ENCODE results near the gene SERPINB7. TPM values are rescaled to one million over a fixed set of nuclear protein-coding genes. Genes with fewer than 3 reads are reported as not detected.

Gene SERPINB7
- total and polyA plus RNA-seq, 2 experiments from 2014 or later, result 12.2 to 13.8 TPM

DNA sequence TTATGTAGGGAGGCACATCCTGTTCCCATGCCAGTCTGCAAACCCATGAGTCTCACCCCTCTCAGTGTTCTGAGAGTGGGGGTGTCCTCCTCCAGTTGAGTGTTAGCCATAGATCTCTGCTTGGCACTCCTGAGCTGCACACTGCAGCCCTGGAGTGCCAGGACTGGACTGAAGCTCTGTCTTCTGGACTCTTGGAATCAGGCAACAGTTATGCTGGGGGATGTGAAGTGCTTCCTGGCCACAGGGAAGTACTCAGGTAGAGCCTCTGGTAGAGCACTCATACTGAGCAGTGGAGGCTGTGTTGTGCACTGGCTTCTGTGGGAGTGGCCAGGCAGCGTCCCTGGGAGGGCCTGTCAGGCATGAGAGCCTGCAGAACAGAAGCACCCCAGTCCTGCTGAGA is 43.0 kb downstream of the SERPINB7 start:
- Histone ChIP-seq H3K9me2 (ENCODE audit: insufficient read depth) (0 out of 2 replicates have a peak, but pooled peaks cover 4% of the 10 kb centered on the region), H3K27me3 (replicated peaks; ENCODE audit: insufficient read depth) (no peaks in the 10 kb centered on the region), H3K4me1 (ENCODE audit: insufficient read depth) (peaks cover 37% of the 10 kb centered on the region), H3F3A (ENCODE audit: insufficient read depth) (peaks cover 34% of the 10 kb centered on the region), H3K9me3 (ENCODE audit: low read depth) (peaks cover 5% of the 10 kb centered on the region), H3K4me2 (ENCODE audit: unreplicated experiment) (peak overlapping the region; percentile 9), H3K27ac (peak overlapping the region; percentile 63), H4K20me1 (ENCODE audit: insufficient read depth) (no peaks in the 10 kb centered on the region), H3K79me2 (ENCODE audit: insufficient read depth) (no peaks in the 10 kb centered on the region), H3K4me3 (no peak overlapping the region), H2AFZ (no peak overlapping the region), H3K9ac (no peak overlapping the region), H3K36me3 (ENCODE audit: low read depth) (no peaks in the 10 kb centered on the region)
- in situ Hi-C loops (cut with MboI), result no loop called here
- TF ChIP-seq EZH2phosphoT487 (IDR thresholded peaks at IDR 0.05; ENCODE audit: insufficient read depth, low read depth) (no peak), EZH2 (IDR thresholded peaks at IDR 0.05; ENCODE audit: insufficient read depth, poor library complexity, severe bottlenecking) (no peak)
- WGBS, 2 experiments (ENCODE audit: low coverage in 1 of 2, low lambda C conversion rate in 2 of 2, missing lambda C conversion rate in 2 of 2), result 67 to 70% methylated on average over 1 of the region's 1 CpG
- peak; percentile 18 for DNase-seq

DNA sequence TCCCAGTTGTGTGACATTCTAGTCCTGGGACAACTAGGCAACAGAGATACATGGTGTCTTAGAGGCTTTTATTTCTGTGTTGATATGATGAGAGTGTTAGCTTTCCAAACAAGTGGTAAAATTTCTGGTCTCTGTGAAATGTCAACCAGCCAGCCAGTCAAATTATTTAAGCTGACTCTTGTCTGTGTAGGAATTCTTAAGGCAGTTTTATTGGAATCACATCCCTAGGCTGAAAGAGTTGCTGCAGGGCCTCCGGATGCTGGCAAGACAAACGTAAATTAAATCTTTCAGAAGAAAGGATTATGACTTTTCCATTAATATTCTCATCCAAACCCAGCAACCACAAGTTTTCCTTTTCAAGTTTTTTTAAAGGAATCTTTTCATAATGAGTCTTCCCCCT is 44.6 kb downstream of the SERPINB7 start:
- Histone ChIP-seq H3K9me2 (ENCODE audit: insufficient read depth) (no peaks in the 10 kb centered on the region), H3K27me3 (replicated peaks; ENCODE audit: insufficient read depth) (no peaks in the 10 kb centered on the region), H3F3A (ENCODE audit: insufficient read depth) (peaks cover 34% of the 10 kb centered on the region), H4K20me1 (ENCODE audit: insufficient read depth) (no peaks in the 10 kb centered on the region), H3K4me2 (ENCODE audit: unreplicated experiment) (no peak overlapping the region), H3K4me1 (ENCODE audit: insufficient read depth) (peaks cover 37% of the 10 kb centered on the region), H3K9me3 (ENCODE audit: low read depth) (peaks cover 5% of the 10 kb centered on the region), H3K27ac (no peak overlapping the region), H3K36me3 (ENCODE audit: low read depth) (no peaks in the 10 kb centered on the region), H3K4me3 (no peak overlapping the region), H2AFZ (no peak overlapping the region), H3K9ac (no peak overlapping the region), H3K79me2 (ENCODE audit: insufficient read depth) (no peaks in the 10 kb centered on the region)
- TF ChIP-seq EZH2phosphoT487 (IDR thresholded peaks at IDR 0.05; ENCODE audit: insufficient read depth, low read depth) (no peak), EZH2 (IDR thresholded peaks at IDR 0.05; ENCODE audit: insufficient read depth, poor library complexity, severe bottlenecking) (no peak)
- in situ Hi-C loops (cut with MboI), result no loop called here
- WGBS, 2 experiments (ENCODE audit: low coverage in 1 of 2, low lambda C conversion rate in 2 of 2, missing lambda C conversion rate in 2 of 2), result 30 to 39% methylated on average over 2 of the region's 2 CpGs
- DNase-seq, result no peak

DNA sequence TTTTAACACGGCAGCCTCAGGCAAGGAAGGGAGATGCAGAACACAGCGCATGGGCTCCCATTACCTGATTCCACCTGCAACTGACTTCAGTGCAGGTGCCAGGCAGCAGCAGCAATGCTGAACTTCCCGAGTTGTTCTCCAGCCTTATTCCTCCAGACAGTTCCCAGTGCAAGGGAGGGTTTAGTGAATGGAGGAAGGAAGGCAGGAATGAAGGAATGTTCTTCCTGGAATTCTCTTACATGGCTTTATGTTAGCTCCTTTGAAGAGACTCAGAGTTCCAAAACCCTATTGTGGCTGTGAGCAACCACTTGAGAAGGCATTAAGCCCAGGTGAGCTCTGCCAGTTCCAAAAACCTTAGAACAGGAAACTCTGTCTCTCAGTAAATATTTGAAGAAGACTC is 45.5 kb downstream of the SERPINB7 start:
- H3K9me2 ChIP-seq (ENCODE audit: insufficient read depth), result no peaks in the 10 kb centered on the region
- H3F3A ChIP-seq (ENCODE audit: insufficient read depth), result peaks cover 34% of the 10 kb centered on the region
- H2AFZ ChIP-seq, result no peak overlapping the region
- in situ Hi-C loops (cut with MboI), result no loop called here
- H3K27me3 ChIP-seq (replicated peaks; ENCODE audit: insufficient read depth), result no peaks in the 10 kb centered on the region
- no peak for TF ChIP-seq EZH2phosphoT487 (IDR thresholded peaks at IDR 0.05; ENCODE audit: insufficient read depth, low read depth)
- TF ChIP-seq EZH2 (IDR thresholded peaks at IDR 0.05; ENCODE audit: insufficient read depth, poor library complexity, severe bottlenecking), result no peak
- H3K36me3 ChIP-seq (ENCODE audit: low read depth), result no peaks in the 10 kb centered on the region
- WGBS, 2 experiments (ENCODE audit: low coverage in 1 of 2, low lambda C conversion rate in 2 of 2, missing lambda C conversion rate in 2 of 2), result 74% methylated on average over 3 of the region's 3 CpGs
- H3K79me2 ChIP-seq (ENCODE audit: insufficient read depth), result no peaks in the 10 kb centered on the region
- H3K4me2 ChIP-seq (ENCODE audit: unreplicated experiment), result no peak overlapping the region
- H3K9ac ChIP-seq, result no peak overlapping the region
- no peak overlapping the region for H3K27ac ChIP-seq
- H3K4me1 ChIP-seq (ENCODE audit: insufficient read depth), result peaks cover 37% of the 10 kb centered on the region
- H4K20me1 ChIP-seq (ENCODE audit: insufficient read depth), result no peaks in the 10 kb centered on the region
- DNase-seq, result no peak
- no peak overlapping the region for H3K4me3 ChIP-seq
- H3K9me3 ChIP-seq (ENCODE audit: low read depth), result no peaks in the 10 kb centered on the region

DNA sequence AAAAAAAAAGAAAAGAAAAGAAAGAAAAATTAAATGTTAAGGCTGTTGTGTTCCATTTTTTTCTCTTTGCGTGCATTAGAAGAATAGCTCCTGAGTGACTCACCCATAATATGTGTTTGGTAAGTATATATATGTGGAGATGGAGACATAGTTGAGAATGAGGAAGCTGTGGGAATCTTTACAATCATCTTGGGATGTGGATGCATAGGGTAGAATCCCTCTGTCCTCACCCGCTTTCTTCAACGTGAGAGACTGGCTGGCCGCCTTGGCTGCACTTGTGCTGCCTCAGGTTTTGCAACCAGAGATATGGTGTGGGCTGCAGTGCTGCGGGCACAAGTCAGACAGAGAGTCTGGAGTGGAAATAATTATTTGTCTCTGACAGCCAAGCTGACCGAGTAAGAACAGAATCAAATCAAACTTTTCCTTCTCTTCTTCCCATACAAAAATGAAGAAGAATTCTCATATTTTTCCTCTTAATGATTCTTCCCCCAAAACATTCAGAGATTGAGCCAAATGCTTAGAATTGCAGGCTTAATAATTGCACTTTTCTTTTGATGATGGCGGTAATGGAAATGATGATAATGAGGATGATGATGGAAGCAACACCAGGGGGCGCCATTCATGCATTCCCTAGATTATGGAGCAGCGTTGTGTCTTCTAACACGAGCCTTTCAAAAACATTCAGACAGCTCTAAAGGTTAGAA is 48.5 kb downstream of the SERPINB7 start:
- H3K79me2 ChIP-seq (ENCODE audit: insufficient read depth), result no peaks in the 10 kb centered on the region
- H3K27me3 ChIP-seq (replicated peaks; ENCODE audit: insufficient read depth), result no peaks in the 10 kb centered on the region
- H3K4me1 ChIP-seq (ENCODE audit: insufficient read depth), result peaks cover 26% of the 10 kb centered on the region
- H3K27ac ChIP-seq, result no peak overlapping the region
- H2AFZ ChIP-seq, result no peak overlapping the region
- H3K9ac ChIP-seq, result no peak overlapping the region
- WGBS, 2 experiments (ENCODE audit: low coverage in 1 of 2, low lambda C conversion rate in 2 of 2, missing lambda C conversion rate in 2 of 2), result 75 to 77% methylated on average over 10 of the region's 10 CpGs
- peak; percentile 9 for DNase-seq
- H3K9me3 ChIP-seq (ENCODE audit: low read depth), result no peaks in the 10 kb centered on the region
- H3K4me2 ChIP-seq (ENCODE audit: unreplicated experiment), result no peak overlapping the region
- no peaks in the 10 kb centered on the region for H4K20me1 ChIP-seq (ENCODE audit: insufficient read depth)
- H3K36me3 ChIP-seq (ENCODE audit: low read depth), result no peaks in the 10 kb centered on the region
- H3K9me2 ChIP-seq (ENCODE audit: insufficient read depth), result no peaks in the 10 kb centered on the region
- TF ChIP-seq EZH2phosphoT487 (IDR thresholded peaks at IDR 0.05; ENCODE audit: insufficient read depth, low read depth) (no peak), EZH2 (IDR thresholded peaks at IDR 0.05; ENCODE audit: insufficient read depth, poor library complexity, severe bottlenecking) (no peak)
- peaks cover 19% of the 10 kb centered on the region for H3F3A ChIP-seq (ENCODE audit: insufficient read depth)
- in situ Hi-C loops (cut with MboI), result no loop called here
- H3K4me3 ChIP-seq, result no peak overlapping the region
